Suprapubic skin (tissue), 4 donors: Measurements from ENCODE around the gene PTCD3. TPM values are rescaled to one million over a fixed set of nuclear protein-coding genes. Genes with fewer than 3 reads are reported as not detected.

Source experiments
- DNase-seq, 2 donors: peaks; one replicate each; pipeline ENCODE4 v3.0.0-alpha.2; 2019; ENCODE audit warnings: low spot score in 2 of 2
- H3K27ac ChIP-seq: fragments of 200-600 bp; sonication (generic); one replicate; pipeline ENCODE4 v1.5.1; 2019
- H3K27me3 ChIP-seq: fragments of 200-600 bp; sonication (generic); one replicate; pipeline ENCODE4 v1.5.1; 2019
- H3K36me3 ChIP-seq: fragments of 200-600 bp; sonication (generic); one replicate; pipeline ENCODE4 v1.5.1; 2019
- H3K4me1 ChIP-seq: fragments of 200-600 bp; sonication (generic); one replicate; pipeline ENCODE4 v1.5.1; 2019
- H3K4me3 ChIP-seq: fragments of 200-600 bp; sonication (generic); one replicate; pipeline ENCODE4 v1.5.1; 2019; ENCODE audit warnings: mild to moderate bottlenecking
- H3K9me3 ChIP-seq: fragments of 200-600 bp; sonication (generic); one replicate; pipeline ENCODE4 v1.5.1; 2019
- CTCF ChIP-seq, 2 donors: fragments of 200-600 bp in 1 of 2; fragments of 450-650 bp in 1 of 2; sonication (generic) in 1 of 2; IDR thresholded peaks; one replicate each; pipeline ENCODE4 v1.5.1; 2016 to 2019; ENCODE audit warnings: antibody characterized with exemption in 2 of 2, mild to moderate bottlenecking in 1 of 2, moderate library complexity in 1 of 2
- EP300 ChIP-seq: sonication (generic); formaldehyde crosslinking; IDR thresholded peaks from one replicate; pipeline ENCODE4 v1.6.1; 2017; ENCODE audit warnings: antibody characterized with exemption
- POLR2A ChIP-seq, 2 donors: fragments of 450-650 bp; IDR thresholded peaks; one replicate each; pipeline ENCODE4 v1.6.1; 2017; ENCODE audit warnings: antibody characterized with exemption in 2 of 2, mild to moderate bottlenecking in 2 of 2, moderate library complexity in 2 of 2
- POLR2AphosphoS5 ChIP-seq, 3 donors: sonication (generic); formaldehyde crosslinking; IDR thresholded peaks; one replicate each; pipeline ENCODE4 v1.6.1; 2017; ENCODE audit warnings: antibody characterized with exemption in 3 of 3
- WGBS: methylation state at CpG from one replicate; pipeline ENCODE4 v1.1.5; 2018; 5-methylcytosine and 5-hydroxymethylcytosine counted together
- total RNA-seq, 4 donors: library from RNA; depleted of rRNA; stranded (reverse); fragments of >200 nt; gene quantifications; one replicate each; pipeline ENCODE4 v1.1.0, GENCODE V29; 2016

PTCD3 gene
- total RNA-seq, 4 donors from 2014 or later = 42.9 to 240 (median 108) TPM

GRCh38 chr2:86081724-86082123 is 24.3 kb upstream of the PTCD3 start:
- H3K4me1 ChIP-seq = no peaks in the 10 kb centered on the region
- H3K36me3 ChIP-seq = peaks cover 49% of the 10 kb centered on the region
- no peaks in the 10 kb centered on the region for H3K27me3 ChIP-seq
- no peak overlapping the region for H3K4me3 ChIP-seq
- 93% methylated on average over 4 of the region's 4 CpGs for WGBS
- DNase-seq = no peak
- TF ChIP-seq CTCF (IDR thresholded peaks at IDR 0.05) (no peak), EP300 (no peak), POLR2AphosphoS5 (IDR thresholded peaks at IDR 0.05) (no peak), POLR2A (IDR thresholded peaks at IDR 0.05) (no peak)
- no peak overlapping the region for H3K27ac ChIP-seq
- H3K9me3 ChIP-seq = no peaks in the 10 kb centered on the region

- H3K27me3 ChIP-seq = no peaks in the 10 kb centered on the region
- no peak overlapping the region for H3K27ac ChIP-seq
- no peaks in the 10 kb centered on the region for H3K4me1 ChIP-seq
- TF ChIP-seq EP300 = no peak
- no peak for TF ChIP-seq CTCF (IDR thresholded peaks at IDR 0.05)
- TF ChIP-seq POLR2AphosphoS5 (IDR thresholded peaks at IDR 0.05) = no peak
- no peak for TF ChIP-seq POLR2A (IDR thresholded peaks at IDR 0.05)
- H3K36me3 ChIP-seq = peaks cover 49% of the 10 kb centered on the region
- 91% methylated on average over 5 of the region's 5 CpGs for WGBS
- no peak overlapping the region for H3K4me3 ChIP-seq
- no peak for DNase-seq
- no peaks in the 10 kb centered on the region for H3K9me3 ChIP-seq
These were observed 23.3 kb upstream of the PTCD3 start for GRCh38 chr2:86082756-86083155.

GRCh38 chr2:86087936-86088850 is 17.8 kb upstream of the PTCD3 start:
- no peak overlapping the region for H3K27ac ChIP-seq
- no peak for DNase-seq
- no peak overlapping the region for H3K4me3 ChIP-seq
- 85% methylated on average over 14 of the region's 14 CpGs for WGBS
- TF ChIP-seq POLR2AphosphoS5 (IDR thresholded peaks at IDR 0.05) (no peak), EP300 (no peak), CTCF (IDR thresholded peaks at IDR 0.05) (no peak), POLR2A (IDR thresholded peaks at IDR 0.05) (no peak)
- no peaks in the 10 kb centered on the region for H3K4me1 ChIP-seq
- no peaks in the 10 kb centered on the region for H3K9me3 ChIP-seq
- H3K36me3 ChIP-seq = peaks cover 62% of the 10 kb centered on the region
- no peaks in the 10 kb centered on the region for H3K27me3 ChIP-seq

GRCh38 chr2:86094229-86094628 is 11.8 kb upstream of the PTCD3 start:
- H3K4me1 ChIP-seq = no peaks in the 10 kb centered on the region
- TF ChIP-seq POLR2A (IDR thresholded peaks at IDR 0.05) = no peak
- no peak for TF ChIP-seq EP300
- no peak for TF ChIP-seq CTCF (IDR thresholded peaks at IDR 0.05)
- no peak for TF ChIP-seq POLR2AphosphoS5 (IDR thresholded peaks at IDR 0.05)
- no peak overlapping the region for H3K27ac ChIP-seq
- peaks cover 60% of the 10 kb centered on the region for H3K36me3 ChIP-seq
- DNase-seq = no peak
- no peaks in the 10 kb centered on the region for H3K27me3 ChIP-seq
- H3K4me3 ChIP-seq = no peak overlapping the region
- H3K9me3 ChIP-seq = no peaks in the 10 kb centered on the region
- WGBS = 72% methylated on average over 1 of the region's 1 CpG

- H3K27me3 ChIP-seq = no peaks in the 10 kb centered on the region
- no peaks in the 10 kb centered on the region for H3K4me1 ChIP-seq
- peaks cover 53% of the 10 kb centered on the region for H3K36me3 ChIP-seq
- no peak overlapping the region for H3K27ac ChIP-seq
- WGBS = 92% methylated on average over 3 of the region's 3 CpGs
- H3K9me3 ChIP-seq = no peaks in the 10 kb centered on the region
- no peak for TF ChIP-seq POLR2AphosphoS5 (IDR thresholded peaks at IDR 0.05)
- no peak for TF ChIP-seq CTCF (IDR thresholded peaks at IDR 0.05)
- no peak for TF ChIP-seq EP300
- TF ChIP-seq POLR2A (IDR thresholded peaks at IDR 0.05) = no peak
- H3K4me3 ChIP-seq = no peak overlapping the region
- DNase-seq = no peak
These were observed 8.7 kb upstream of the PTCD3 start for GRCh38 chr2:86097114-86097896.
